B cell (primary cell): Measurements from ENCODE around the gene TNN. TPM values are rescaled to one million over a fixed set of nuclear protein-coding genes. Genes with fewer than 3 reads are reported as not detected.

Experiments used
- ATAC-seq: fragments of 200-7000 bp; cut with Tn5 transposase; one replicate; pipeline ENCODE4 v1.10.0; 2021; ENCODE audit warnings: low read depth, mild to moderate bottlenecking, moderate number of reproducible peaks, moderate library complexity
- CTCF ChIA-PET: fragments of 350-600 bp; sonication (Branson Sonifier 250); formaldehyde crosslinking; loops from one replicate; lab custom pipeline; 2021; ENCODE audit warnings: antibody characterized with exemption, inconsistent platforms; lab: Charles Lee
- POLR2A ChIA-PET: fragments of 350-600 bp; sonication (Branson Sonifier 250); formaldehyde crosslinking; loops from one replicate; lab custom pipeline; 2021; ENCODE audit warnings: antibody characterized with exemption; lab: Charles Lee
- DNase-seq: peaks from one replicate; pipeline ENCODE4 v3.0.0; 2013
- H2AFZ ChIP-seq: 2 replicates; pipeline ENCODE4 v1.6.1; 2012; ENCODE audit warnings: mild to moderate bottlenecking, low read depth, low read length; ENCODE audit not compliant: insufficient read depth, poor library complexity, severe bottlenecking
- H3K27ac ChIP-seq, 2 donors: 1 replicate in 1 of 2; 2 replicates in 1 of 2; pipeline ENCODE4 v1.5.1; 2012 to 2013; ENCODE audit warnings: low read length in 2 of 2, mild to moderate bottlenecking in 2 of 2, moderate library complexity in 1 of 2
- H3K27me3 ChIP-seq, 4 experiments: fragments of 200-600 bp in 1 of 4; sonication (generic) in 1 of 4; replicated peaks in 1 of 4; 1 replicate in 2 of 4; 2 replicates in 2 of 4; pipeline versions ENCODE4 v1.6.1 to v1.7.0; 2013 to 2016; ENCODE audit warnings: low read length in 3 of 4, mild to moderate bottlenecking in 2 of 4, mixed read lengths in 1 of 4, moderate library complexity in 1 of 4; ENCODE audit not compliant: insufficient read depth in 4 of 4, control insufficient read depth in 3 of 4; ENCODE audit errors: control extremely low read depth in 1 of 4
- H3K36me3 ChIP-seq, 2 experiments: replicated peaks in 1 of 2; 1 replicate in 1 of 2; 2 replicates in 1 of 2; pipeline versions ENCODE4 v1.6.1 to v1.7.1; 2013; ENCODE audit warnings: low read length in 1 of 2; ENCODE audit not compliant: insufficient read depth in 2 of 2, control insufficient read depth in 1 of 2; ENCODE audit errors: control extremely low read depth in 1 of 2, extremely low read depth in 1 of 2
- H3K4me1 ChIP-seq, 2 donors: fragments of 200-600 bp in 1 of 2; sonication (generic) in 1 of 2; 1 replicate in 1 of 2; 2 replicates in 1 of 2; pipeline versions ENCODE4 v1.5.1 to v1.6.1; 2013 to 2017; ENCODE audit warnings: low read length in 2 of 2; ENCODE audit not compliant: control insufficient read depth in 2 of 2, insufficient read depth in 2 of 2
- H3K4me2 ChIP-seq: replicated peaks from 2 replicates; pipeline ENCODE3; 2012; ENCODE audit warnings: mild to moderate bottlenecking, low read depth, low read length; ENCODE audit not compliant: poor library complexity, severe bottlenecking
- H3K4me3 ChIP-seq, 5 experiments: fragments of 200-600 bp in 1 of 5; sonication (generic) in 1 of 5; 1 replicate in 3 of 5; 2 replicates in 2 of 5; pipeline versions ENCODE4 v1.5.1 to v1.7.0; 2011 to 2016; ENCODE audit warnings: low read length in 4 of 5, mild to moderate bottlenecking in 4 of 5, low read depth in 2 of 5, control low read depth in 1 of 5, moderate library complexity in 1 of 5; ENCODE audit not compliant: insufficient read depth in 1 of 5; ENCODE audit errors: control extremely low read depth in 1 of 5, extremely low read depth in 1 of 5
- H3K79me2 ChIP-seq: fragments of 200-600 bp; sonication (generic); one replicate; pipeline ENCODE4 v1.6.0; 2016; ENCODE audit warnings: low read length; ENCODE audit not compliant: control insufficient read depth, insufficient read depth
- H3K9ac ChIP-seq: fragments of 200-600 bp; sonication (generic); 2 replicates; pipeline ENCODE4 v1.6.1; 2017; ENCODE audit warnings: mild to moderate bottlenecking, low read length, moderate library complexity
- H3K9me3 ChIP-seq, 3 donors: one replicate each; pipeline versions ENCODE4 v1.6.1 to v1.7.1; 2013; ENCODE audit warnings: low read length in 2 of 3; ENCODE audit not compliant: control insufficient read depth in 2 of 3, insufficient read depth in 1 of 3; ENCODE audit errors: control extremely low read depth in 1 of 3
- H4K20me1 ChIP-seq: 2 replicates; pipeline ENCODE4 v1.6.0; 2012; ENCODE audit warnings: mild to moderate bottlenecking, low read length; ENCODE audit not compliant: insufficient read depth, control insufficient read depth, poor library complexity, severe bottlenecking
- H3K27ac Mint-ChIP-seq: one replicate; pipeline ENCODE4 v1.8.0; 2021; ENCODE audit warnings: mixed read lengths
- H3K27me3 Mint-ChIP-seq: one replicate; pipeline ENCODE4 v1.8.0; 2021; ENCODE audit warnings: mixed read lengths
- H3K4me1 Mint-ChIP-seq: one replicate; pipeline ENCODE4 v1.8.0; 2021; ENCODE audit warnings: mixed read lengths
- H3K4me3 Mint-ChIP-seq: one replicate; pipeline ENCODE4 v1.8.0; 2021; ENCODE audit warnings: mixed read lengths
- H3K9me3 Mint-ChIP-seq: one replicate; pipeline ENCODE4 v1.8.0; 2022; ENCODE audit warnings: mixed read lengths; ENCODE audit not compliant: insufficient read depth
- EZH2 ChIP-seq: IDR thresholded peaks from 2 replicates; pipeline ENCODE4 v1.6.1; 2012; ENCODE audit warnings: borderline replicate concordance, low read depth, mild to moderate bottlenecking, moderate library complexity, low read length; ENCODE audit not compliant: insufficient read depth, poor library complexity, severe bottlenecking
- WGBS: methylation state at CpG from one replicate; pipeline ENCODE4 v1.1.5; 2013; ENCODE audit warnings: missing lambda C conversion rate; ENCODE audit not compliant: insufficient coverage; 5-methylcytosine and 5-hydroxymethylcytosine counted together
- intact Hi-C: fragments of 100-400 bp; cut with micrococcal nuclease; formaldehyde crosslinking; loops from one replicate; pipeline ENCODE4 v1.10.0; 2022
- polyA plus RNA-seq: library from polyadenylated mRNA; depleted of rRNA; stranded (reverse); fragments of >200 nt; gene quantifications from 2 replicates; pipeline ENCODE4 v1.2.3, GENCODE V29; 2012
- total RNA-seq, 2 donors: library from RNA; stranded (reverse); fragments of 120-200 nt in 1 of 2; gene quantifications; 1 replicate in 1 of 2; 2 replicates in 1 of 2; pipeline versions ENCODE4 v1.2.3 to v1.2.4, GENCODE V29; 2013 to 2022
- TF ChIP-seq, protein P1 (sequence below): fragments of 200-600 bp; IDR thresholded peaks from one replicate; pipeline ENCODE4 v1.8.0; 2022; ENCODE audit warnings: antibody characterized with exemption, mild to moderate bottlenecking

Gene TNN
- total and polyA plus RNA-seq, 2 donors (not counting 1 experiment from before 2014, with no cell fraction given) = not detected

DNA sequence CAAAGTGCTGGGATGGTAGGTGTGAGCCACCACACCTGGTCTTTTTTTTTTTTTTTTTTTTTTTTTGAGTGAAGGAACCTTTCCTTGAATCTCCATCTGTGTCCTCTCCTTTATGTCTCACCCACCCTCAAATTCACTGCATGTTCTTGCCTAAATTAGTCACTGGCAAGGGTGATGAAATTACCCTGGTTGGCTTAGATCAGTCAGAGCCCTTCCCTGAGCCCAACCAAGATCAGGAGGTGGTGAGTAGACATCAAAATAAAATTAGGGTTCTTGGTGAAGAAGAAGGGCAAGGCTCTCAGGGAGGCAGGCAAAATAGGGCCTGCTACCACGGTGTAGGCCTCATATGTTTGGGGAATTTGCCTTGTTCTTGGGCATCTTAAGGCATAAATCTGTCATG lies 5.3 kb upstream of the TNN start:
- no CpG with 5 or more reads among the region's 1 CpG for WGBS
- Histone ChIP-seq H3K9me3 (peaks cover 0 to 1% (median 0%) of the 10 kb centered on the region in 3 donors), H3K36me3 (no peaks in the 10 kb centered on the region), H3K4me1 (no peaks in the 10 kb centered on the region), H3K9ac (no peak overlapping the region), H3K27ac (no peak overlapping the region), H3K79me2 (no peaks in the 10 kb centered on the region), H2AFZ (no peak overlapping the region), H3K27me3 (peaks cover 0 to 4% (median 0%) of the 10 kb centered on the region in 4 experiments), H3K4me2 (no peak overlapping the region), H3K4me3 (no peak overlapping the region), H4K20me1 (no peaks in the 10 kb centered on the region)
- POLR2A ChIA-PET = no interaction called here
- intact Hi-C loops = no loop called here
- Mint-ChIP-seq H3K27me3 (peaks cover 12% of the 10 kb centered on the region), H3K4me3 (no peak overlapping the region), H3K4me1 (no peaks in the 10 kb centered on the region), H3K27ac (no peak overlapping the region), H3K9me3 (no peaks in the 10 kb centered on the region)
- ATAC-seq (no peak), DNase-seq (no peak)
- TF ChIP-seq, protein P1, sequence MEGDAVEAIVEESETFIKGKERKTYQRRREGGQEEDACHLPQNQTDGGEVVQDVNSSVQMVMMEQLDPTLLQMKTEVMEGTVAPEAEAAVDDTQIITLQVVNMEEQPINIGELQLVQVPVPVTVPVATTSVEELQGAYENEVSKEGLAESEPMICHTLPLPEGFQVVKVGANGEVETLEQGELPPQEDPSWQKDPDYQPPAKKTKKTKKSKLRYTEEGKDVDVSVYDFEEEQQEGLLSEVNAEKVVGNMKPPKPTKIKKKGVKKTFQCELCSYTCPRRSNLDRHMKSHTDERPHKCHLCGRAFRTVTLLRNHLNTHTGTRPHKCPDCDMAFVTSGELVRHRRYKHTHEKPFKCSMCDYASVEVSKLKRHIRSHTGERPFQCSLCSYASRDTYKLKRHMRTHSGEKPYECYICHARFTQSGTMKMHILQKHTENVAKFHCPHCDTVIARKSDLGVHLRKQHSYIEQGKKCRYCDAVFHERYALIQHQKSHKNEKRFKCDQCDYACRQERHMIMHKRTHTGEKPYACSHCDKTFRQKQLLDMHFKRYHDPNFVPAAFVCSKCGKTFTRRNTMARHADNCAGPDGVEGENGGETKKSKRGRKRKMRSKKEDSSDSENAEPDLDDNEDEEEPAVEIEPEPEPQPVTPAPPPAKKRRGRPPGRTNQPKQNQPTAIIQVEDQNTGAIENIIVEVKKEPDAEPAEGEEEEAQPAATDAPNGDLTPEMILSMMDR = no peak
- TF ChIP-seq EZH2 = no peak
- CTCF ChIA-PET = interaction anchor here (0.6 to 0.7 kb wide), 2 partner anchors 153 to 835 kb away, joined by 3 to 4 read pairs; no protein-coding TSS in a partner anchor

DNA sequence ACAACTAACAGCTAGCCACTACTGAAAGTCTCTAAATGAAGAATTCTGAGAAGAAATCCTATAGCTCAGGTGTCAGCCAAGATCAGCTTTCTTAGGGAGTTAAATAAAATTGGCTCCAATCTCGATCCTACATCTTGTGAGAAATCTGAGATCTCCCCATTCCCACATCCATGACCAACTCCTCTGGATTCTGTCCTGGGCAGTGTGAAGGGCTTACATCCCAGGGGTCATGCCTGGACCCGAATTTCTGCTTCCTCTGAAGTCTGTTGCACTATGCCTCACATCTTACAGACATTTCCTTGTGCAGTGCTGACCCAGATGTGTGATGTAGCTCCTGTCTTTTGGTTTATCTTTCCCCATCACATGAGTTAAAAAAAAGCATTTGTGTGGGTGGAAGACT lies 4.8 kb upstream of the TNN start:
- ATAC-seq (no peak), DNase-seq (no peak)
- H3K27ac Mint-ChIP-seq = no peak overlapping the region
- peaks cover 12% of the 10 kb centered on the region for H3K27me3 Mint-ChIP-seq
- Histone ChIP-seq H3K4me3 (no peak overlapping the region), H3K27me3 (peaks cover 0 to 4% (median 0%) of the 10 kb centered on the region in 4 experiments), H3K4me1 (no peaks in the 10 kb centered on the region), H3K9ac (no peak overlapping the region), H3K4me2 (no peak overlapping the region), H4K20me1 (no peaks in the 10 kb centered on the region), H2AFZ (no peak overlapping the region), H3K27ac (no peak overlapping the region), H3K36me3 (no peaks in the 10 kb centered on the region), H3K79me2 (no peaks in the 10 kb centered on the region), H3K9me3 (peaks cover 0 to 1% (median 0%) of the 10 kb centered on the region in 3 donors)
- no peak overlapping the region for H3K4me3 Mint-ChIP-seq
- 60% methylated on average over 1 of the region's 2 CpGs for WGBS
- no peak for TF ChIP-seq EZH2
- TF ChIP-seq, protein P1 = no peak
- POLR2A ChIA-PET = no interaction called here
- CTCF ChIA-PET = interaction anchor here (0.6 kb wide), 1 partner anchor 154 kb away, joined by 4 read pairs; no protein-coding TSS in a partner anchor
- H3K9me3 Mint-ChIP-seq = no peaks in the 10 kb centered on the region
- intact Hi-C loops = no loop called here
- no peaks in the 10 kb centered on the region for H3K4me1 Mint-ChIP-seq
